Measurements from ENCODE around the gene B4GALNT4.
"Not testable (repeated sequence)": the region's sequence is repeated elsewhere in the genome, so short reads cannot be mapped to it uniquely, and the experiment has no call there.

The B4GALNT4 gene

DNA sequence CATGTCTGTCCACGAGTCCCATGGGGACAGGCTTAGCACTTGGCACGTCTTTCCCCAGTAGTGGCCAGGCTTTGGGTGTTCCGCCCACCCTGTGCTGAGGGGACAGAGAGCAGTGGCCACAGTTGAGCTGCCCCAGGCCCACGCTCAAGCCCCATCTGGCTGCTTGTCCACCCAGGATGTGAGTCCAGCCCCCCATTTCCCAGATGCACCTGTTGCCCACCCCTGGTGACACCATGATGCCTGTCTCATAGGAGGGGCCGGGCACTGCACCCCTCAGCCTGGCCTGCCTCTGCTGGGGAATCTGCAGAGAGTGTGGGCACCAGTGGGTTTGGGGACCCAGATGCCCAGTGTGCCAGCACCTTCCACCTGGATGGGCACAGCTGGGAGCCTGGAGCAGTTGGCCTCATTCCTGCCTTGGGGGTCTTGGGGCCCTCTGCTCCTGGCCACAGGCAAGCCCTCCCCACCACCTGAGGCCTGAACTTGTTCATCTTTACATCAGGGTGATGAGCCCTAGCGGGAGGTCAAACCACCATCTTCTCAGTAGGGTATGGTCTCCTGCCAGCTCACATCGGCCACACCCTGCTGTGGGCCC, 39.8 kb downstream of the B4GALNT4 start:
- DNase-seq, result no peak

DNA sequence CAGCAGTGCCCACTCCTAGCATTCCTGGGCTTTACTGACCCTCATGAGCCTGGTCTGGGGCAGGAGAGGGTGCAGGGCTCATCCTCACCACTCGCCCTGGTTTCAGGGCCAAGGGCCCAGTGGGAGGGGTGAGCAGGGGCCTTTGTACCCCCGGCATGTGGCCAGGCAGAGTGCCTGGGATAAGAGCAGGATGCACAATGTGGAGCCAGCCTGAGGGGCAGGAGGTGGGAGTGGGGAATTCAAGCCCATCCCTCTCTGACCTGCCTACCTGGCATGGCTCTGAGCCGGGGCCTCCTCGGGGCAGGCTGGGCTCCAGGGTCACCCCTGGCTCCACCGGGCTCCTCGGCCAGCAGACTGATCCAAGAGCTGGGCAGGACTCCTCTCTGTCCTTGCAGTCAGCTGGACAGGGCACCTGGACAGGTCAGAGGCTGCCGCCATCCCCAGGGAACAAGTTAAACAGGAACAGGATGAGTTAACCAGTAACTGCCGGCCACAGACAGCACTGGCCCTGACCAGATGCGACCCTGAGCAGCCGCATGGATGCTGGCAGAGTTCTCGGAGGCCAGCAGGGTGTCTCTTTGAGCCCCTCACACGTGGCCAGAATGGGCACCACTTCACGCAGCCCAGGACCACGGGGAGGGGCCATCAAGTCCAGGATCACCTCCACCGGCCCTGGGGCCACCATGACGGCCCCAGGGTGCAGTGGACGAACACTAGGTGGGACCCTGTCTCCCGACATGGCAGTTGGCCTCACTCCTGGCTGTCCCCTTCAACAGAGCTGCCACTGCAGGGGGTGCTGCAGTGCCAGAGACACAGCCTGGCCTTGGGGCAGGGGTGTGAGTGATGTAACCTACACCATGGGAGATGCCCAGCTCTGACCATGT, 40.5 kb downstream of the B4GALNT4 start:
- DNase-seq, result no peak

DNA sequence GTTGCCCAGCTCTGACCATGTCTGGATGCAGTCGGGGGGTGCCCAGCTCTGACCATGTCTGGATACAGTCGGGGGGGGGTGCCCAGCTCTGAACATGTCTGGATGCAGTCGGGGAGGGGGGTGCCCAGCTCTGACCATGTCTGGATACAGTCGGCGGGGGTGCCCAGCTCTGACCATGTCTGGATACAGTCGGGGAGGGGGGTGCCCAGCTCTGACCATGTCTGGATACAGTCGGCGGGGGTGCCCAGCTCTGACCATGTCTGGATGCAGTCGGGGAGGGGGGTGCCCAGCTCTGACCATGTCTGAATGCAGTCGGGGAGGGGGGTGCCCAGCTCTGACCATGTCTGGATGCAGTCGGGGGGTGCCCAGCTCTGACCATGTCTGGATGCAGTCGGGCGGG, 41.4 kb downstream of the B4GALNT4 start:
- DNase-seq, result not testable (repeated sequence)

DNA sequence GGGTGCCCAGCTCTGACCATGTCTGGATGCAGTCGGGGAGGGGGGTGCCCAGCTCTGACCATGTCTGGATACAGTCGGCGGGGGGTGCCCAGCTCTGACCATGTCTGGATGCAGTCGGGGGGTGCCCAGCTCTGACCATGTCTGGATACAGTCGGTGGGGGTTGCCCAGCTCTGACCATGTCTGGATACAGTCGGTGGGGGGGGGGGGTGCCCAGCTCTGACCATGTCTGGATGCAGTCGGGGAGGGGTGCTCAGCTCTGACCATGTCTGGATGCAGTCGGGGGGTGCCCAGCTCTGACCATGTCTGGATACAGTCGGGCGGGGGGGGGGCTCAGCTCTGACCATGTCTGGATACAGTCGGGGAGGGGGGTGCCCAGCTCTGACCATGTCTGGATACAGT, 42.2 kb downstream of the B4GALNT4 start:
- not testable (repeated sequence) for DNase-seq

DNA sequence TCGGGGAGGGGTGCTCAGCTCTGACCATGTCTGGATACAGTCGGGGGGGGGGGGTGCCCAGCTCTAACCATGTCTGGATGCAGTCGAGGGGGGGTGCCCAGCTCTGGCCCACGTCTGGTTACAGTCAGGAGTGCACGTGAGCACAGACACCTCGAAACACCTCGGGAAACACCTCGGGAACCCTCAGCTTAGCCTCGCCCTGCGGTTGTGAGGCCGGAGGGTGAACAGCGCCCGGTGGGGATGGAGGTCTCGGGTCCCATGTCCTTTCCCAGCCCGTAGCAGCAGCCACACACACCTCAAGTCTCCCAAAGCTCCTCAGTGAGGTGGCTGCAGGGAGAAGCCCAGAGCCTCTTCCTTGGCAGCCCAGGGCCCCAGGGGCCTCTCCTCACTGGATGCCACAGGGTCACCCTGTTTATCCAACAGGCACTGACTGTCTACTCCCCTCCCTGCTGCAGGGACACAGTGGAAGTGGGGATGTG, 43.4 kb downstream of the B4GALNT4 start:
- DNase-seq, result no peak

DNA sequence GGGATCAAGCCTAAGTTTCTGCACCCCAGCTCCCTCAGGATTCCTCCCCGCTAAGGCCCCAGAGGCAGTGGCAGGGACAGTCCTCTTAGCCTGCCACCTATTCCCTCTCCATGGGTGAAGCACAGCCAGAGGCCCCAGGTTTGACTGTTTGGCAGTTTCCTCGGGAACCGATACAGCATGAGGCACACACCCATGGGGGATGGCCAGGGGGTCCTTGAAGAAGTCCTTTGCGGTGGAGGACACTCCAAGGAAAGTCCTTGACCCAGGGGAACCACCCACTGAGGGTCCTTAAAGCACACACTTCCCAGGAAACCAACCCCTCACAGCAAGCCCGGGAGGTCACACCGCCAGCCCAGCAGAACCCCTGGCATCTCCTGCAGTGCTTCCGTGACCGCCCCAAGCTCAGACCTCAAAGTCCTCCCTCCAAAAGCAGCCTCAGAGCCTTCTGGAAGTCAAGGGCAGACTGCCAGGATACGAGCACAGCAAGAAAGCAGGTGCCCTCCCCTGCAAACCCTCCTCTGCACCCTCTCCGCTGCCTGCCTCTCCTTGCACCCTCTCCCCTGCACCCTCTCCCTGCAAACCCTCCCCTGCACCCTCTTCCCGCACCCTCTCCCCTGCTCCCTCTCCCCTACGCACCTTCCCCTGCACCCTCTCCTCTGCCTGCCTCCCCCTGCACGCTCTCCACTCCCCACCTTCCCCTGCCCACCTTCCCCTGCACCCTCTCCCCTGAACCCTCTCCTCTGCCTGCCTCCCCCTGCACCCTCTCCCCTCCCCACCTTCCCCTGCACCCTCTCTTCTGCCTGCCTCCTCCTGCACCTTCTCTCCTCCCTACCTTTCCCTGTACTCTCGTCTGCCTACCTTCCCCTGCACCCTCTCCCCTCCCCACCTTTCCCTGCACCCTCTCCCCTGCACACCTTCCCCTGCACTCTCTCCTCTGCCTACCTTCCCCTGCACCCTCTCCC, 44.1 kb downstream of the B4GALNT4 start:
- no peak for DNase-seq

DNA sequence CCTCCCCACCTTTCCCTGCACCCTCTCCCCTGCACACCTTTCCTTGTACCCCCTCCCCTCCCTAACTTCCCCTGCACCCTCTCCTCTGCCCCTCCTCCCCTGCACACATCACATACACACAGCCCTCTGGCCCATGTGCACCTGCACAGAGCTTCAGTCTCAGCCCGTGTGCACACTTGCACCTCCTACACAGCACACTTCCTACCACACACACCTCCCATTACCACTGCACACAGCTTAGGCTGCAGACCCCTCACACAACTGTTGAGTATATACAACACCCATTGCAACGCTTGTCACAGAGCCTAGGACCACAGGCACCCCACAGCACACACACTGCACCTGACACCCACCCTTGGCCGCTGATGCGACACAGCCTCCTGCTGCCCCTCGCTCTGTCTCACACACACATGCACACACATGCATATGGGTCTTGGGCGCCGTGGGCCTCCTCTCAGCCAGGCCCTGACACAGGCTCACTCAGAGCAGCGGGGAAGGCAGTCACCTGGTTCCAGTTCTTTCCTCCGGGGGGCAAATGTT, 45.1 kb downstream of the B4GALNT4 start:
- no peak for DNase-seq

DNA sequence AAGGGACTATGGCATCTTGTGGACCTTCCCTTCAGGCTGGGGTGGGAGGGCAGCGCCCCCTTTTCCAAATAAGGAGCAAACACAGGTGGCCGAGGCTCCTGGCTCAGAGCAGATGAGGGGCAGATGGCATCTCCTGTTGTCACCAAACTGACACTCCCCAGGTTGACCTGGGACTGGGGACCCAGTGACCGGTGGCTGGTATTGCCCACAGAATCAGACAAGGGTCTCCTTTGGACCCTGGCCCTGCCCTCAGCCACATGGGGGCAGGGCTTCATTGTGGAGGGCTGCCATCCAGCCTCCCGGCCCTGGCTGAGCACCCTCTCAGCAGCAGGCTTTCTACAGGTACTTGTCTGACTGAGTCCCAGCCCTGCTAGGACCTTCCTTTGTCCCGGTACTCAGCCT, 46.3 kb downstream of the B4GALNT4 start:
- no peak for DNase-seq

DNA sequence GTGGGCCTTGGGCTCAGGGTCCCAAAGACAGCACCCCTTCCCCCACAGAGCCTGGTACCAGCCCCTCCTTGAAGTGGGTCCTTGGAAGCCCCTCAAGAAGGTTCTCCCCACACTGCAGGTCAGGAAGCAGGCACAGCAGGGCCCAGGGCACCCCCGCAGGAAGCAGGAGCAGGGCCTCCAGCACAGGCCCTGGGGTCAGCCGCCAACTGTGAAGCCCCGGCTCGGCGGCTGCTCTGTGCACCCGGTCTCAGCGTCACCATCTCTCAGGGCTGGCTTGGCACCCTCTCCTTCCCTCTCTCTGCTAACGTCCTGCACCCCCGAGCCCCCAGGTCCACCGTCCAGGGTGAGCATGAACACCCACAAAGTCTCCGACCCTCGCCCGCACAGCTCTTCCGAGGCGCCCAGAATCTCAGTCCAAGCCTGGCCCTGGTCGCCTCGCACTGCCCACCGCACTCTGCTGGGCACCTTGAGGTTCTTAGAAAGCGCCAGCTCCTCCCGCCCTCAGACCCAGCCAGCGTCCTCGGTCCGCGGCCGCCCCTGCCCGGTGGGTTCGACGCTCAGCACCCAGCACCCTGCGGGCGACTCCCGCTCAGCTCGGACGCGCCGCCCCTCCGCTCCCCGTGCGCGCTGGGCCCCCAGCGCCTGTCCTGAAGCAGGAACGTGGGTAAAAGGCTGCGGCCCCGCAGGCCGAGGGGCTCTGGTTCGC, 46.9 kb downstream of the B4GALNT4 start:
- DNase-seq, result no peak

DNA sequence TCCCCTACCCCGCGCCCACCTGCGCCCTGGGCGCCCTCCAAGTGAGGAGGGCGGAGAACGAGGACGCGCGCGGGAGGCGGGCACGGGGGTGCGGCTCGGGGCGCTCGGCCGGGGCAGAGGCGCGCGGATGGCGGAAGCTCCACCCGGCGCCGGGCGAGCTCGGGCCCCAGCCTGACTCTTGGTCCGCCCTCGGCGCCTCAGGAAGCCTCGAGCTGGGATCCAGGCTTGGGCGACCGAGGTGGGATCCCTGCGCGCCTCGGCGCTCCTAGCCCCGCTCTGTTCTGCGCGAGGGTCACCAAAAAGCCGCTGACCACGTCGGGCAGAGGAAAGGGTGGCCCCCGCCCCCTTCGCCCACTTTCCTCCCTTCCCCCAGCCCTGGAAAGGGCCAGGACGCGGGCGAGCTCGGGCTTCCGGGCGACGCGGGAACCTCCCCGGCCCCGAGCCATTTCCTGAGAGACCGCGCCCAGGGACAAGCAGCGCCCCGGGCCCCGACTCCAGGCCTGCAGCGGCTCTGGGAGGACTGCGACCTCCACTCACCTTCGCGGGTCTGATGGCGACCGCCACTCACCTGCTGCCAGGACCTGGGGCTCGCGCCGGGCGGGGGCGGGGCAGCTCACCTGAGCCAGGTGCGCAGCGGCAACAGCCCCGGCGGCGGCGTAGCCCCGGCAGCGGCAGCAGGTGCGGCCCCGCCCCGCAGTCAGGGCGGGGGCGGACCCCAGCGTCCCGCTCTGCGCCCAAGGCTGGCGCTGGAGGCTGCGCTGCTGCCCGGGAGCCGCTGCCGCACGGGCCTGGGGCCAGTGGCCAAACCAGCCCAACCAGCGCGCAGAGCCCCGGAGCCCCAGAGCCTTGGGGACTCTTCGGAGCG, 47.7 kb downstream of the B4GALNT4 start:
- no peak for DNase-seq

DNA sequence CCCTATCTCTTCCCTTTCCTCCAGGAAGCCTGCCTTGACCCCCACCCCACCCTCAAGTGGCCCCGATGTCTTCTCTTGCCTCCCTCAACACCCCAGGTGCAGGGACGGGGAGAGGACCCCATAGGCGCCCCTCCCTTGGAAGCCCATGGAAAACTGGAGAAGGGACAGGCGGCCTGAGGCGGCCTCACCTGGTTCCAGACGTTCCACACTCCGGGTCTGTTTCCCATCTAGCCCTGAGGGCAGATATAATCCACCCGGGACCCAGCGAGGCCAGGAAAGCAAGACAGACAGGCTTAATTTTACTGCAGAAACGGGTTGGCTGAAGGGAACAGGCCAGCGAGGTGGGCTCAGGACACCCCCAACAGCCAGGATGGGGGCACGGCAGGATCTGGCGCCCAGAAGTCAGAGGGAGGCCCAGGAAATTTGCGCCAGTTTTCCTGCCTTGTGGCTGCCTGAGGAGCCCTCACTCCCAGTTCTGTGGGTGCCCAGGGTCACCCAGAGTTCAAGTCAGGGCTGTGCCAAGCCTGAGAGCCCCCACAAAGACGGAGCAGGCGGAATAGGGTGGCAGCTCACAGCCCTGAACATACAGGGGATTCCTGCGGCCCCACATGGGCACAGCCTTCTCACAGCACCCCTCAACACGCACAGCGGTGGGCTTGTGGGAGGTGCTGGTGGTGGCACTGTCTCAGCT, 48.5 kb downstream of the B4GALNT4 start:
- no peak for DNase-seq

DNA sequence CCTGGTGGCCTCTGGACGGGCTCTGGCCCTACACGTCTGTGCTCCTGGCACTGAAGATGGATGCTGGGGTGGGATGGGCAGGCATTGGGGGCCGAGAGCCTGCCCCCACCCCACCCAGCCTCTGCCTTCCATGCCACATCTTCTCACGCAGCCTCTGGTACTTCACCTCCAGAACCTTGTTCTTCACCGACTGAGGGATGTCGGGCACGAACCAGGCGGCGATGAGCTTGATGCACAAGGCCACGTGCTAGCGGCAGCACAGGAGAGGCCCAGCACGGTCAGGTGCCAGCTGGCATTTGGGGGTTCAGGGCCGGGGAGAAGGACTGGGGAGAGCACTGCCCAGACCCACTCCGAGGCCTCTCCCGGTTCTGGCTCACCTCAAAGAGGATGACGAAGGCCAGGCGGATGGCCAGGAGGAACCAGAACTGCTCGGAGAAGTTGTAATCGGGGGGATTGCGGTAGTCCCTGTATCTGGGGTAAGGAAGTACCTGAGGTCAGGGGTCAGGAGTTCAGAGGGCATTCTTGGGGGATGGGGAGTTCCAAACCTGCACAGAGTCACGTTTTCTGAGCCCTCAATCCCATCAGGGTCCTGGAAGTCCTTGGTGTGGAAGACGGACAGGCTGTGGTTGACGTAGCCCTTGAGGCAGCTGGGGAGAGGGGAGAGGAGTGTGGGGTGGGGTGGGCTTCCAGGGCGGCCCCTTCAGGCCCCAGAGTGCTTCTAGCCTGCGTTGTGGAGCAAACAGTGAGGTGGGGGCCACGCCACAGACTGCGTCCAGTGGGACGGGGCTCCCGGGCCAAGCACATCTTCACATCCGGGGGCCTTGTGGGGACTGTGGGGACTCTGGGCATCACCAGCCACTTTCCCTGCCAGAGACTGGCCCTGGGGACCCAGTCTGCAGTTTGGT, 49.3 kb downstream of the B4GALNT4 start:
- DNase-seq, result no peak

DNA sequence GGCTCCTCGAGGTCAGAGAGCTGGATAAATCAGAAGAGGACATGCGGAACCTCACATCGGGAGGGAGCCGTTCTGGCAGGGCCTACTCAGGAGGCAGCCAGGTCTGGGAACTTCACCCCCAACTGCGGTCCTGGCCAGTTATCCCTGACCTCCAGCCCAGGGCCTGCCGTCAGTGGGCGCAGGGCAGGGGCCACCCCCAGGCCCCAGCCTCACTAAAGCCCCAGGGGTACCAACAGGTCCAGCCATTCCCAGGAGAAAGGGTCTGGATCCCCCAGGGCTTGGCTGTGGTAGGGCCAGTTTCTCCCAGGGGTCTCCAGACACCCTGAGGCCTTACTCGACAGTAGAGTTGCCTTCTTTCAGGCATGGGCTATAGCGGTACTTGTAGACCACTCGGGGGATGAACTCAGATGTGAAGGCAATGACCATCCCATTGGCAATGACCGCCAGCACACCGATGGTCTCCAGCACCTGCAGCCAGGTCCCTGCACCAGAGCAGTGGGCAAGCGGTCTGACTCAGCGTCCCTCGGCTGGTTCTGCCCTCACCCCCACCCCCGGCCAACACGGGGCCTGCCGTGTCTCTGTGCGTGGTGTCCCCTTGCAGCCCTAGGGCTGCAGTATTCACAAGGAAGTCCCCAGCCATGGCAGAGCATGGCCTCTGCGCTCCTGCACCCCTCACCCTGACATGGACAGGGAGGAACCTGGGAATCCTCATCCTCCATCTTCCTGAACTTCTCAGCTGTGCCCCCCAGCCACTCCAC, 50.1 kb downstream of the B4GALNT4 start:
- DNase-seq, result no peak

DNA sequence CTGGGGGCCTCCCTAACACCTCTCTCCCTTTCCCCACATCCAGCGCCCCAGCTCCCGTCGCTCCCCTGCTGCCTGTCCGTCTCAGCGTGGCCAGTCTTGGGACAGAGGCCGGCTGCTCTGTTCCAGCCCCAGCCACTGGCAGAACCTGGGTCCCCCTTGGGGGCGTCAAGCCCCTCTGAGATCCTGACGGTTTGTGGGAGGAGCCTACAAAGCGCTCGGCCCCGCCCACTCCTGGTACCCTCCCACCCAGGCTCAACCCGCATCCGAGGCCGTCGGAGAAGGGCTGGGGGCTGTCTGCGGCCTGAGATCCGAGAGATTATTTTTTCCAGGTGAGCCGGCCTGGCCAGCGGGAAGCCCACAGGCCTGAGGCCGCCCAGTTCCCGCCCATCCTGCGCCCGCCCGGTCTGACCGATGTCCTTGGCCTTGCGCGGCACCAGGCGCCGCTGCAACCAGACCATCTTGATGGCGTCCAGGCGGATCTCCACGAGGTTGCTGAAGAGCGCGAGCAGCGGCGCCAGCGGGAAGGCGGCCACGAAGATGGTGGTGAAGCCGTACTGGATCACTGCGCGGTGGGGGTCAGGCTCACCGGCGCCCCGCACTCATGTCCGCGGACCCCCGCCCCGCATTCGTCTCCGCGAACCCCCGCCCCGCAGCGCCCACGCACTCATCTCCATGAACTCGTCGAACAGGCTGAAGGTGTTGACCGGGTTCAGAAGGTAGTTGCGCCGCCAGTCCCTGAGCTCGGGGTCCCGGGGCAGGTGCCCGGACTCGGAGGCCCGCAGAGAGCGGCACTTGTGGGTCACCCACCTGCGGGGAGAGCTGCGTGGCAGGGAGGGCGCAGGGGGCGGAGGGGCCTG, 51.0 kb downstream of the B4GALNT4 start:
- no peak for DNase-seq

DNA sequence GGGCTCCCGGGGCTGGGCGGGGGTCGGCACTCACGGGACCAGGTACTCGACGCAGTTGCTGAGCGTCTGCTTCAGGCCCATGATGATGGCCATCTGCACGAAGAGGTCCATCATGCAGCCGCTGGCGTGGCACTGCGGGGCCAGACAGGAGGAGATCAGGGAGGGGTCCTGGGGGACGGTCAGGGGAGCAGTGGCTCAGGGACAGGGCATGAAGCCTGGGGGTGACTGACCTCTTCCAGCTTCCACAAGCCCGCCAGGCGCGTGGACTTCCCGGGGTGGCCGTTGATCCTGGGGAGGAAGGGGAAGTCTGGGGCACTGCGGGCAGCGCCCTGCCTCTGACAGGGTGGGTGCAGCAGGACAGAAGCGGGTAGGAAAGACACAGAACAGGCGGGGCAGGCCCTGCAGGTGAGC, 51.6 kb downstream of the B4GALNT4 start:
- DNase-seq, result no peak

DNA sequence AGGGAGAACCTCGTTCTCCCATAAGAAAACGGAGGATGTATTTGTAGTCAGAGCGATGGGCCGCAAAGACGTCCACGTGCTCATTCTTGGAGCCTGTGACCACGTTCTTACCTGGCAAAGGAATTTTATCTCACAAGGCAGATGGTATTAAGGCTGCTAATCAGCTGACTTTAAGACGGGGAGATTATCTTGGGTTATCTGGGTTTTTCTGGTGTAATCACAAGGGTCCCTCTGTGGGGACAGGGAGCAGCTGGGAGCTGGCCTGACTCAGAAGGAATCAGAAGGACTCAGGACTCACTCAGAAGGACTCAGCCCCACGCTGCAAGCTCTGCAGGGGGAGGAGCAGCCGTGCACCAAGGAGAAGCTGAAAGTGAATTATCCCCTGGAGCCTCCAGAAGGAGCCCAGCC, 53.0 kb downstream of the B4GALNT4 start:
- no peak for DNase-seq

DNA sequence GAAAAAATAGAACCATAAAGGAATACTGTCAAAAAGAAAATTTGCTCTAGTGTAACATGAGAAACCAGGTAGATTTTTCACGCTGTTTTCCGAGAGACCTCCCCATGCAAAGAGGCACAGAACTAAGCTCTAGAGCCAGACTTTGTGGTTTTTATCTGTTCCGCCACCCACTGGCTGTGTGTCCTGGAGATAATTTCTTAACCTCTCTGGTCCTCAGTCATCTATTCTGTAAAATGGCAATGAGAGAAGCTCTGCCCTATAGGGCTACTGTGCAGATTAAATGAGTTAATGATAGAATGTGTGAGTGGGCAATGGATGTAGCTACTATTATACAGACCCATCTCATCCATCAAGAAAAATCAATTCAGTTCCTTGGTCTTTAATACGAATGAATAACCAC, 54.9 kb downstream of the B4GALNT4 start:
- DNase-seq, result no peak

DNA sequence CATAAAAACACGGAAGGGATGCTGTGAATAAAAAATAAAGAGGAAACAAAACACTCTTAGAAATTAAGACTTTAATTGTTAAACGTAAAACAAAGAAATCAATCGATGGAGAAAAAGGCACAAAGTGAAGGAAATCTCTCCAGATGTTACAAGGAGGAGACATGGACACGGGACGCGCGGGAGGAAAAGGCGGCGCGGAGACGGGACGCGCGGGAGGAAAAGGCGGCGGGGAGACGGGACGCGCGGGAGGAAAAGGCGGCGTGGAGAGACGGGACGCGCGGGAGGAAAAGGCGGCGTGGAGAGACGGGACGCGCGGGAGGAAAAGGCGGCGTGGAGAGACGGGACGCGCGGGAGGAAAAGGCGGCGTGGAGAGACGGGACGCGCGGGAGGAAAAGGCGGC, 55.5 kb downstream of the B4GALNT4 start:
- DNase-seq, result not testable (repeated sequence)
